HepG2 (cell line): Measurements from ENCODE around the gene ZNF341. TPM values are rescaled to one million over a fixed set of nuclear protein-coding genes. Genes with fewer than 3 reads are reported as not detected.
A peak's percentile ranks its signal among the peaks of the same experiment; 100 is the strongest.

ENCODE experiments used
- ERF ChIP-seq: IDR thresholded peaks from 2 replicates; pipeline ENCODE4 v1.6.1; 2018; ENCODE audit warnings: missing biosample characterization, missing genetic modification reagents
- HNRNPLL ChIP-seq: fragments of 200-400 bp; formaldehyde crosslinking; IDR thresholded peaks from 2 replicates; pipeline ENCODE4 v1.6.1; 2017; ENCODE audit warnings: mild to moderate bottlenecking, low read depth, low read length; ENCODE audit not compliant: poor library complexity, severe bottlenecking
- ISL2 ChIP-seq: sonication (generic); formaldehyde crosslinking; IDR thresholded peaks from 2 replicates; pipeline ENCODE4 v1.5.0; 2020; ENCODE audit warnings: missing genetic modification reagents
- JUN ChIP-seq: sonication (generic); formaldehyde crosslinking; IDR thresholded peaks from 2 replicates; pipeline ENCODE4 v1.4.0; 2020; ENCODE audit warnings: mild to moderate bottlenecking, missing genetic modification reagents
- KAT8 ChIP-seq: IDR thresholded peaks from 2 replicates; pipeline ENCODE4 v1.6.1; 2016; ENCODE audit warnings: missing genetic modification reagents, missing compliant biosample characterization
- NBN ChIP-seq: fragments of 450-650 bp; conservative IDR thresholded peaks from 2 replicates; pipeline ENCODE4 v1.6.1; 2017
- NFIC ChIP-seq: IDR thresholded peaks from 2 replicates; pipeline ENCODE4 v1.6.1; 2012; ENCODE audit warnings: mild to moderate bottlenecking, low read length, inconsistent platforms
- PCBP2 ChIP-seq: fragments of 200-400 bp; formaldehyde crosslinking; optimal IDR thresholded peaks from 2 replicates; pipeline ENCODE3; 2018; ENCODE audit warnings: low read length, low read depth; ENCODE audit not compliant: poor library complexity, severe bottlenecking
- RAD21 ChIP-seq: fragments of 450-650 bp; formaldehyde crosslinking; IDR thresholded peaks from 2 replicates; pipeline ENCODE4 v1.5.0; 2020; ENCODE audit warnings: mild to moderate bottlenecking
- RCOR2 ChIP-seq: IDR thresholded peaks from 2 replicates; pipeline ENCODE4 v1.6.1; 2016; ENCODE audit warnings: missing biosample characterization, missing genetic modification reagents
- SNRNP70 ChIP-seq: fragments of 200-400 bp; formaldehyde crosslinking; IDR thresholded peaks from 2 replicates; pipeline ENCODE4 v1.6.1; 2017; ENCODE audit warnings: mild to moderate bottlenecking, low read depth, low read length, moderate library complexity
- STAT5B ChIP-seq: sonication (generic); formaldehyde crosslinking; IDR thresholded peaks from 2 replicates; pipeline ENCODE4 v1.4.0; 2020; ENCODE audit warnings: missing genetic modification reagents
- ZBTB3 ChIP-seq: sonication (generic); formaldehyde crosslinking; IDR thresholded peaks from 2 replicates; pipeline ENCODE4 v1.4.0; 2020; ENCODE audit warnings: low read depth, mild to moderate bottlenecking, moderate library complexity, missing genetic modification reagents, borderline replicate concordance
- ZFP36 ChIP-seq: fragments of 150-350 bp; IDR thresholded peaks from 2 replicates; pipeline ENCODE4 v1.6.1; 2018; ENCODE audit warnings: borderline replicate concordance, low read length, low read depth; ENCODE audit not compliant: partially characterized antibody
- ZFY ChIP-seq: sonication (generic); formaldehyde crosslinking; IDR thresholded peaks from 2 replicates; pipeline ENCODE4 v1.4.0; 2020; ENCODE audit warnings: missing genetic modification reagents
- ZNF44 ChIP-seq: sonication (generic); formaldehyde crosslinking; IDR thresholded peaks from 2 replicates; pipeline ENCODE4 v1.5.1; 2020; ENCODE audit warnings: mild to moderate bottlenecking, missing genetic modification reagents
- ZNF484 ChIP-seq: sonication (generic); formaldehyde crosslinking; IDR thresholded peaks from 2 replicates; pipeline ENCODE4 v1.5.1; 2020; ENCODE audit warnings: mild to moderate bottlenecking, low read depth, missing genetic modification reagents, borderline replicate concordance
- ZNF549 ChIP-seq: sonication (generic); formaldehyde crosslinking; IDR thresholded peaks from 2 replicates; pipeline ENCODE4 v1.5.0; 2020; ENCODE audit warnings: missing genetic modification reagents
- ZNF577 ChIP-seq: sonication (generic); formaldehyde crosslinking; IDR thresholded peaks from 2 replicates; pipeline ENCODE4 v1.4.0; 2020; ENCODE audit warnings: mild to moderate bottlenecking, low read depth, missing genetic modification reagents, borderline replicate concordance
- ZNF790 ChIP-seq: sonication (generic); formaldehyde crosslinking; IDR thresholded peaks from 2 replicates; pipeline ENCODE4 v1.8.0; 2022; ENCODE audit warnings: missing genetic modification reagents, mild to moderate bottlenecking, borderline replicate concordance
- polyA plus RNA-seq, 8 experiments: library from polyadenylated mRNA; depleted of rRNA in 3 of 8; stranded (reverse) in 7 of 8; unstranded in 1 of 8; fragments of >200 nt; fragmentation: Illumina TruSeq in 4 of 8; extraction: Trizol in 4 of 8; gene quantifications; 2 replicates each; pipeline versions ENCODE4 v1.2.1 to v1.2.3, GENCODE V29; 2011 to 2016; ENCODE audit warnings: low read depth in 4 of 8, missing spikeins in 1 of 8, mixed read lengths in 1 of 8; ENCODE audit not compliant: insufficient read depth in 1 of 8
- total RNA-seq, 5 experiments: library from RNA; depleted of rRNA; stranded (reverse); fragments of >200 nt; fragmentation: Illumina TruSeq; extraction: Trizol; gene quantifications; 2 replicates each; pipeline ENCODE4 v1.2.3, GENCODE V29; 2016; ENCODE audit warnings: low read depth in 1 of 5
- TF ChIP-seq, protein P1 (sequence below): sonication (generic); formaldehyde crosslinking; IDR thresholded peaks from 2 replicates; pipeline ENCODE4 v1.8.0; 2022; ENCODE audit warnings: missing genetic modification reagents, low read depth, mild to moderate bottlenecking, borderline replicate concordance
- TF ChIP-seq, protein P2 (sequence below): IDR thresholded peaks from 2 replicates; pipeline ENCODE4 v1.6.1; 2018; ENCODE audit warnings: missing genetic modification reagents
- TF ChIP-seq, protein P3 (sequence below): sonication (generic); formaldehyde crosslinking; IDR thresholded peaks from 2 replicates; pipeline ENCODE4 v1.5.1; 2020; ENCODE audit warnings: missing genetic modification reagents, mild to moderate bottlenecking, borderline replicate concordance
- TF ChIP-seq, protein P4 (sequence below): sonication (generic); formaldehyde crosslinking; IDR thresholded peaks from 2 replicates; pipeline ENCODE4 v1.9.0; 2022; ENCODE audit warnings: missing genetic modification reagents, mild to moderate bottlenecking, borderline replicate concordance
- TF ChIP-seq, protein P5 (sequence below): sonication (generic); formaldehyde crosslinking; IDR thresholded peaks from 2 replicates; pipeline ENCODE4 v1.5.0; 2020; ENCODE audit warnings: missing genetic modification reagents

Gene ZNF341
- total and polyA plus RNA-seq, 2 of the 13 experiments (the other 11 are each of a cell fraction or from before 2014, with no cell fraction given) = 1.1 to 2.2 TPM

DNA sequence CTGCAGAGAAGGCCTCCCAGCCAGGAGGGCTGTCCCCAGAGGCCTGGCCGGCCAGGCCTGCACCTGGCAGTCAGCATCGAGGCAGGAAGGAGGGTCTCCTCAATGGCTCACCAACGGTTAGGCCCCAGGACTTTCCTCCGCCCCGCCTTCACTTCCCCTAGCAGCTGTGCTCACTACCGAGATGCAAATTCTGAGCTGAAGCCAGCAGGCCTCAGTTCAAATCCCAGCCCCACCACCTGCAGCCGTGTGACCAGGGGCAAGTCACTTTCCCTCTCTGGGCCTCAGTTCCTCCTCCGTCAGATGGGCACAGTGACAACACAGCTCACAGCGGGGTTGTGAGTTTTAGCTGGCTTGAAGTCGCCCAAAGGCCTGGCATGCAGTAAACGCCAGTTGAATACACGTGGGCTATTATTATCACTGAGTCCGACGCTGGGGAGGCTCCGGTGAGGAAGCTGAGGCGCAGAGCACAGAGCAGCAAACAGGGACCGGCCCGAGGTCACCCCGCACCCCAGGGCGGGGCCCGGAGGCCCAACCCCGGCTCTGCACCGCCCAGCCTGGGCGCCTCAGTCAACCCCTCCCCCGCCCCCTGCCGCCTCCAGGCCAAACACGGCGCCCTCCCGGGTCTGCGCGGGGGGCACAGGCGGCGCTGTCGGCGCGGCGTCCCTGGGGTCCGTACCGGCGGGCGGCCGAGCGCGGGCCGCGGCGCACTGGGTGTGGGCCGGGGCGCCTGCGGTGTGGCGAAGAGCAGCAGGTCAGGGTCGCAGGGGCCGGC, 46.3 kb upstream of the ZNF341 start (continued):
- TF ChIP-seq ZFP36 (no peak), HNRNPLL (peak; percentile 19), JUN (no peak), NBN (no peak), STAT5B (CRISPR knock-in tag) (0 out of 2 replicates have a peak, but pooled peaks have one; percentile 22), RCOR2 (peak; percentile 84), ZNF484 (CRISPR knock-in tag) (peak; percentile 35; the same call in 1 of the 2 replicates), NFIC (no peak), SNRNP70 (no peak), ZFY (peak; percentile 86), PCBP2 (no peak), KAT8 (CRISPR knock-in tag) (peak; percentile 34; the same call in 1 of the 2 replicates), ERF (CRISPR knock-in tag) (0 out of 2 replicates have a peak, but pooled peaks have one; percentile 13), ZNF790 (CRISPR knock-in tag) (no peak), ZNF549 (CRISPR knock-in tag) (no peak), ISL2 (CRISPR knock-in tag) (peak; percentile 62), ZNF44 (CRISPR knock-in tag) (0 out of 2 replicates have a peak, but pooled peaks have one; percentile 58), RAD21 (CRISPR knock-in tag) (peak; percentile 70; the same call in 1 of the 2 replicates), ZNF577 (CRISPR knock-in tag) (no peak), ZBTB3 (CRISPR knock-in tag) (no peak; the same call in 1 of the 2 replicates)
- TF ChIP-seq, protein P1, sequence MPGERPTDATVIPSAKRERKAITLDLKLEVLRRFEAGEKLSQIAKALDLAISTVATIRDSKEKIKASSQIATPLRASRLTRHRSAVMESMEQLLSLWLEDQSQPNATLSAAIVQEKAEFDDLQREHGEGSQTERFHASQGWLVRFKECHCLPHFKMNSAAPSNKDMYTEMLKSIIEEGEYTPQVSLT = no peak
- TF ChIP-seq, protein P2, sequence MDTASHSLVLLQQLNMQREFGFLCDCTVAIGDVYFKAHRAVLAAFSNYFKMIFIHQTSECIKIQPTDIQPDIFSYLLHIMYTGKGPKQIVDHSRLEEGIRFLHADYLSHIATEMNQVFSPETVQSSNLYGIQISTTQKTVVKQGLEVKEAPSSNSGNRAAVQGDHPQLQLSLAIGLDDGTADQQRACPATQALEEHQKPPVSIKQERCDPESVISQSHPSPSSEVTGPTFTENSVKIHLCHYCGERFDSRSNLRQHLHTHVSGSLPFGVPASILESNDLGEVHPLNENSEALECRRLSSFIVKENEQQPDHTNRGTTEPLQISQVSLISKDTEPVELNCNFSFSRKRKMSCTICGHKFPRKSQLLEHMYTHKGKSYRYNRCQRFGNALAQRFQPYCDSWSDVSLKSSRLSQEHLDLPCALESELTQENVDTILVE (CRISPR knock-in tag) = peak; percentile 18; the same call in 1 of the 2 replicates
- TF ChIP-seq, protein P3, sequence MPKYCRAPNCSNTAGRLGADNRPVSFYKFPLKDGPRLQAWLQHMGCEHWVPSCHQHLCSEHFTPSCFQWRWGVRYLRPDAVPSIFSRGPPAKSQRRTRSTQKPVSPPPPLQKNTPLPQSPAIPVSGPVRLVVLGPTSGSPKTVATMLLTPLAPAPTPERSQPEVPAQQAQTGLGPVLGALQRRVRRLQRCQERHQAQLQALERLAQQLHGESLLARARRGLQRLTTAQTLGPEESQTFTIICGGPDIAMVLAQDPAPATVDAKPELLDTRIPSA (CRISPR knock-in tag) = no peak
- TF ChIP-seq, protein P4, sequence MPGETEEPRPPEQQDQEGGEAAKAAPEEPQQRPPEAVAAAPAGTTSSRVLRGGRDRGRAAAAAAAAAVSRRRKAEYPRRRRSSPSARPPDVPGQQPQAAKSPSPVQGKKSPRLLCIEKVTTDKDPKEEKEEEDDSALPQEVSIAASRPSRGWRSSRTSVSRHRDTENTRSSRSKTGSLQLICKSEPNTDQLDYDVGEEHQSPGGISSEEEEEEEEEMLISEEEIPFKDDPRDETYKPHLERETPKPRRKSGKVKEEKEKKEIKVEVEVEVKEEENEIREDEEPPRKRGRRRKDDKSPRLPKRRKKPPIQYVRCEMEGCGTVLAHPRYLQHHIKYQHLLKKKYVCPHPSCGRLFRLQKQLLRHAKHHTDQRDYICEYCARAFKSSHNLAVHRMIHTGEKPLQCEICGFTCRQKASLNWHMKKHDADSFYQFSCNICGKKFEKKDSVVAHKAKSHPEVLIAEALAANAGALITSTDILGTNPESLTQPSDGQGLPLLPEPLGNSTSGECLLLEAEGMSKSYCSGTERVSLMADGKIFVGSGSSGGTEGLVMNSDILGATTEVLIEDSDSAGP (CRISPR knock-in tag) = peak; percentile 73
- TF ChIP-seq, protein P5, sequence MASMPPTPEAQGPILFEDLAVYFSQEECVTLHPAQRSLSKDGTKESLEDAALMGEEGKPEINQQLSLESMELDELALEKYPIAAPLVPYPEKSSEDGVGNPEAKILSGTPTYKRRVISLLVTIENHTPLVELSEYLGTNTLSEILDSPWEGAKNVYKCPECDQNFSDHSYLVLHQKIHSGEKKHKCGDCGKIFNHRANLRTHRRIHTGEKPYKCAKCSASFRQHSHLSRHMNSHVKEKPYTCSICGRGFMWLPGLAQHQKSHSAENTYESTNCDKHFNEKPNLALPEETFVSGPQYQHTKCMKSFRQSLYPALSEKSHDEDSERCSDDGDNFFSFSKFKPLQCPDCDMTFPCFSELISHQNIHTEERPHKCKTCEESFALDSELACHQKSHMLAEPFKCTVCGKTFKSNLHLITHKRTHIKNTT = no peak
